Measurements from ENCODE around the gene GPR153. TPM values are rescaled to one million over a fixed set of nuclear protein-coding genes. Genes with fewer than 3 reads are reported as not detected.

The GPR153 gene
- total RNA-seq, 3 donors from 2014 or later (not counting 1 experiment from before 2014, with no cell fraction given), result 8.5 to 9.7 (median 8.7) TPM

DNA sequence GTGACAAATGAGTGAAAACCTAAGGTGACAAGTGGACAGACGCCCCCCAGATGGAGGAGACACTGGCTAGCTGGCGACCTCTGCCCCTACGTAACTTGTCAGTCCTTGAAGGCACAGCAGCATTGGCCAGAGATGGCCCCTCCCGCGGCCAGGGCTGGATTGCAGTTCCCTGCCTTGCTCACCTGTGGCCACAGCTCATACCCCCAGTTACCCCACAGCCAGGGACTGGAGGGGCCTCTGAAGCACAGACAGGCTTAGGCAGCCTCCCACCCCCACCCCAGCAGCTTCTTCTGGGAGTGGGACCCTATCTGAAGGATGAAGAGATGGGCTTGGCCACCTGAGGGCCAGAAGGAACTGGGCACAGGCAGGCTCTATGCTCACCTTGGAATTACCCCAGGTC lies 13.2 kb downstream of the GPR153 start:
- peaks cover 45% of the 10 kb centered on the region for H3K27me3 ChIP-seq (ENCODE audit: control insufficient read depth, insufficient read depth, low read length)
- TF ChIP-seq, protein P1, sequence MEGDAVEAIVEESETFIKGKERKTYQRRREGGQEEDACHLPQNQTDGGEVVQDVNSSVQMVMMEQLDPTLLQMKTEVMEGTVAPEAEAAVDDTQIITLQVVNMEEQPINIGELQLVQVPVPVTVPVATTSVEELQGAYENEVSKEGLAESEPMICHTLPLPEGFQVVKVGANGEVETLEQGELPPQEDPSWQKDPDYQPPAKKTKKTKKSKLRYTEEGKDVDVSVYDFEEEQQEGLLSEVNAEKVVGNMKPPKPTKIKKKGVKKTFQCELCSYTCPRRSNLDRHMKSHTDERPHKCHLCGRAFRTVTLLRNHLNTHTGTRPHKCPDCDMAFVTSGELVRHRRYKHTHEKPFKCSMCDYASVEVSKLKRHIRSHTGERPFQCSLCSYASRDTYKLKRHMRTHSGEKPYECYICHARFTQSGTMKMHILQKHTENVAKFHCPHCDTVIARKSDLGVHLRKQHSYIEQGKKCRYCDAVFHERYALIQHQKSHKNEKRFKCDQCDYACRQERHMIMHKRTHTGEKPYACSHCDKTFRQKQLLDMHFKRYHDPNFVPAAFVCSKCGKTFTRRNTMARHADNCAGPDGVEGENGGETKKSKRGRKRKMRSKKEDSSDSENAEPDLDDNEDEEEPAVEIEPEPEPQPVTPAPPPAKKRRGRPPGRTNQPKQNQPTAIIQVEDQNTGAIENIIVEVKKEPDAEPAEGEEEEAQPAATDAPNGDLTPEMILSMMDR (IDR thresholded peaks at IDR 0.05), result no peak
- H3K4me1 ChIP-seq (ENCODE audit: control insufficient read depth, insufficient read depth, low read length), result peaks cover 31% of the 10 kb centered on the region
- no peak overlapping the region for H3K27ac ChIP-seq (ENCODE audit: low read length)
- no peaks in the 10 kb centered on the region for H3K36me3 ChIP-seq (ENCODE audit: control insufficient read depth, insufficient read depth, low read length)
- H3K4me1 Mint-ChIP-seq, result peaks cover 0 to 8% of the 10 kb centered on the region in 2 donors
- H3K9me3 Mint-ChIP-seq, result no peaks in the 10 kb centered on the region
- intact Hi-C loops (cut with micrococcal nuclease), result loop anchor here (5.0 kb wide), 1 partner anchor 50 kb away; no protein-coding TSS in a partner anchor
- DNase-seq (no peak), ATAC-seq (no peak)
- no peak overlapping the region for H3K27ac Mint-ChIP-seq
- no peaks in the 10 kb centered on the region for H3K36me3 Mint-ChIP-seq
- no peak overlapping the region for H3K4me3 Mint-ChIP-seq
- H3K9me3 ChIP-seq (ENCODE audit: control insufficient read depth, insufficient read depth, low read length), result no peaks in the 10 kb centered on the region
- peaks cover 11 to 33% of the 10 kb centered on the region in 2 donors for H3K27me3 Mint-ChIP-seq (ENCODE audit: low read depth in 2 of 2)
- WGBS (ENCODE audit: insufficient coverage), result 84% methylated on average over 5 of the region's 5 CpGs
- no peak overlapping the region for H3K4me3 ChIP-seq (ENCODE audit: low read length)

GRCh38 chr1:6246497-6247467 lies 14.1 kb downstream of the GPR153 start:
- no peak overlapping the region for H3K27ac Mint-ChIP-seq
- Histone ChIP-seq H3K4me3 (ENCODE audit: low read length) (no peak overlapping the region), H3K9me3 (ENCODE audit: control insufficient read depth, insufficient read depth, low read length) (no peaks in the 10 kb centered on the region), H3K4me1 (ENCODE audit: control insufficient read depth, insufficient read depth, low read length) (peaks cover 31% of the 10 kb centered on the region), H3K27ac (ENCODE audit: low read length) (no peak overlapping the region), H3K36me3 (ENCODE audit: control insufficient read depth, insufficient read depth, low read length) (no peaks in the 10 kb centered on the region), H3K27me3 (ENCODE audit: control insufficient read depth, insufficient read depth, low read length) (peaks cover 45% of the 10 kb centered on the region)
- TF ChIP-seq, protein P1 (IDR thresholded peaks at IDR 0.05), result peak; percentile 95
- ATAC-seq, result peak; percentile 70 to 73 (median 71)
- DNase-seq, result peak; percentile 78 to 91
- peaks cover 11 to 33% of the 10 kb centered on the region in 2 donors for H3K27me3 Mint-ChIP-seq (ENCODE audit: low read depth in 2 of 2)
- H3K4me3 Mint-ChIP-seq, result peak overlapping the region; percentile 17
- H3K36me3 Mint-ChIP-seq, result no peaks in the 10 kb centered on the region
- intact Hi-C loops (cut with micrococcal nuclease), result loop anchor here (1.0 to 5.0 kb wide), 3 partner anchors 51 to 158 kb away; no protein-coding TSS in a partner anchor
- H3K9me3 Mint-ChIP-seq, result no peaks in the 10 kb centered on the region
- H3K4me1 Mint-ChIP-seq, result peaks cover 0 to 8% of the 10 kb centered on the region in 2 donors
- 10% methylated on average over 30 of the region's 30 CpGs for WGBS (ENCODE audit: insufficient coverage)

GRCh38 chr1:6245869-6246496 lies 14.9 kb downstream of the GPR153 start:
- DNase-seq (peak in 1 of 2 donors; percentile 55), ATAC-seq (no peak)
- H3K9me3 Mint-ChIP-seq, result no peaks in the 10 kb centered on the region
- Histone ChIP-seq H3K27me3 (ENCODE audit: control insufficient read depth, insufficient read depth, low read length) (peaks cover 50% of the 10 kb centered on the region), H3K4me1 (ENCODE audit: control insufficient read depth, insufficient read depth, low read length) (peaks cover 31% of the 10 kb centered on the region), H3K27ac (ENCODE audit: low read length) (no peak overlapping the region), H3K36me3 (ENCODE audit: control insufficient read depth, insufficient read depth, low read length) (no peaks in the 10 kb centered on the region), H3K4me3 (ENCODE audit: low read length) (no peak overlapping the region), H3K9me3 (ENCODE audit: control insufficient read depth, insufficient read depth, low read length) (no peaks in the 10 kb centered on the region)
- peaks cover 19 to 41% of the 10 kb centered on the region in 2 donors for H3K27me3 Mint-ChIP-seq (ENCODE audit: low read depth in 2 of 2)
- H3K27ac Mint-ChIP-seq, result no peak overlapping the region
- intact Hi-C loops (cut with micrococcal nuclease), result loop anchor here (1.0 to 5.0 kb wide), 3 partner anchors 51 to 158 kb away; no protein-coding TSS in a partner anchor
- WGBS (ENCODE audit: insufficient coverage), result 6% methylated on average over 49 of the region's 49 CpGs
- peaks cover 5 to 16% of the 10 kb centered on the region in 2 donors for H3K4me1 Mint-ChIP-seq
- no peaks in the 10 kb centered on the region for H3K36me3 Mint-ChIP-seq
- no peak overlapping the region for H3K4me3 Mint-ChIP-seq
- TF ChIP-seq, protein P1 (IDR thresholded peaks at IDR 0.05), result no peak
